Hematopoietic multipotent progenitor cell (in vitro differentiated cells): ENCODE results near the gene CEP131. TPM values are rescaled to one million over a fixed set of nuclear protein-coding genes. Genes with fewer than 3 reads are reported as not detected.
"Not testable (repeated sequence)": the region's sequence is repeated elsewhere in the genome, so short reads cannot be mapped to it uniquely, and the experiment has no call there.

ENCODE experiments used
- DNase-seq, 3 donors: peaks; one replicate each; pipeline ENCODE4 v3.0.0-alpha.2; 2011 to 2015; ENCODE audit warnings: low read depth in 2 of 3, low spot score in 2 of 3
- total RNA-seq: library from RNA; depleted of rRNA; stranded (reverse); fragments of >200 nt; gene quantifications from one replicate; pipeline ENCODE4 v1.2.3, GENCODE V29; 2012

The CEP131 gene
- total RNA-seq, 1 donor = 17.8 TPM

DNA sequence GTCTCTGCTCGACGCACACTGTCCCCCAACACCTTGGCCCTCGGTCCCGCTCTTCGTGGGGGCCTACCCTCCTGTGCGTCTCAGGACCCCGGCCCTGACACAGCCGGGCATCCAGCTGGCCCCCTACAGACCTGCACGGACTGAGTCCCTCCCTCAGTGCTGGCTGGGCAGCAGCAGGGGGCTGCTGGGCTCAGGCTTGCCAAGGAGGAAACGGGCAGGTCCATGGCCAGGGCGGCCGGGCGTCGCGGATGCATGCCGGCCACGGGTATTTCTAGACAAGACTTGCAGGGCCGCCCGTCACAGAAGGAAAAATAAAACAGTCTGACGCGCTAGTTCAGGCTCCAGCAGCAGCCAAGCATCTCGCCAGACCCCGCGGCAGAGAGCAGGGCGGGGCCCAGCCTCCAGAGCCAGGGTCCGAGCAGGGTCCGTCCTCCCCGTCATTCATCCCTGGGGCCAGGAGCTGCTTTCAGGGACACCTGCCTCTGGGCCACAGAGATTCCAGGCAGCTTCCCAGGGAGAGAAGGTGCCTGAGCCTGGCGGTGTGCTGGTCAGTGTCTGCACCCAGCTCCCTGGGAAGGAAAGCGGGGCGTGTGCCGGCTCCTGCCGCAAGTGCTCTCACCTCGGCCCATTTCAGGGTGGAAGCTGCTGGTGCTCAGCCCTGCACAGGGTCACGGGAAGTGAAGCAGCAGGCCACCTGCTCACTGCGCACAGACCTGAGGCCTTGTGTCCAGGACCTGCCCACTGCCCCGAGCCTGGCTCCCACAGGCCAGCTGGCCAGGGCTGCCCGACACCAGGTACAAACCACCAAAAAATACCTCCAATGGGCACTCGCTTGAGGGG lies 64.7 kb downstream of the CEP131 start:
- DNase-seq = no peak

DNA sequence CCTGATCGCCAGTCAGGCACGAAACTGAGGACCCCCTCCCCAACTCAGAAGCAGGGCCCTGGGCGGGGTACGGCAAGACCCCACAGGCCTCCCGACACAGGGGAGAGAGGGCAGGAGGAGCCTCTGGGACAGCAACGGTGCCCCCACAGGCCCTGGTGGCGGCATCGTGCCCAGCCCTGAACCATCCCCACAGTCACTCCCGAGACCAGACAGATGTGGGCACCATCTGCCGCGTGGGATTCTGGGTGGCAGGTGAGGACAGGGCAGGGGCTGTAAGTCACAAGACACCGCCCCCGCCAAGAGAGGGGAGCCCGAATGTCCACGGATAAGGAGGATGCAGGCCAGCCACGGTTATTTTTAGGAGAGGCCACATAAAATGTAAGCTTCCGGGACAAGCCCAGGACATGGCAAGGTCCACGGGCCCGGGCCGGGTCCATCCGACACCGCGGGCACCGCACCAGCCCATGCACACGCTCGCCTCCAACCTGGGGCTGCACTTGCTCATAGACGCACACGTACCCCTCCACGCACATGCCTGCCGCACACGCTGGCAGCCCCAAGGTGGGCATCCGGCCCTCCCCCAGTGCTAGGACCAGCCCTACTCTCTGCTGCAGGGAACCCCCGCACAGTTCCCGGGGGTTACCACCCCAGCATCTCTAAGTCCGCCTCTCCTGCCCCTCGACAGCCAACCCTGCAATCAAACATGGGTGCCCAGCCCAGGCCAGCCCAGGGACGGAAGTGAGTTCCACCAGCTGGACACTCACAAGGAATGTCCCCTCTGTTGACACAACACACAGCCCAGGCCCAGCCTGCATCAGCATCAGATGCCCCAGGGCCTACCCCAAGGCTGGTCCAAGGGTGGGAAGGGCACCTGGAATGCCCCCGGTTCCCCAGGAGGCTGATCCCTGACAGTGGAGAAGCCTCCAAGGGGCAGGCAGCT lies 65.6 kb downstream of the CEP131 start:
- DNase-seq = no peak

DNA sequence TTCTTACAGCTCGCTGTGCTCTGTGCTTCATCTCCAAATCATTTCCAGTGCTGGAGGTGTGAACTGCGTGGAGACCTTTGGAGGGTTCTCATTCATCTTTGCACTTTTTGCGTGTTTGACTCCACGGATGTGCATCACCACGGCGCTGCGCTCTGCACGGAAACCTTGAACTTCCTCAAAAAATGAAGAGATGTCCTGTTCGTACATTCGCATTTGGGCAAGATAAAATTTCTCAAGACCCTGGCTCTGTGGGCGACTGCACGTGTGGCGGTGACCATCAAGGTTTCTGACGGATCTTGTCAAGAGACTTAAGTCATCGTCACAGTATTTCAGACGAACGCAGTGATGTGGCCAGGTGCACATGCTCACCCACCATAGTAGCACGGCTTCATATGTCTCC lies 67.8 kb downstream of the CEP131 start:
- DNase-seq = no peak

DNA sequence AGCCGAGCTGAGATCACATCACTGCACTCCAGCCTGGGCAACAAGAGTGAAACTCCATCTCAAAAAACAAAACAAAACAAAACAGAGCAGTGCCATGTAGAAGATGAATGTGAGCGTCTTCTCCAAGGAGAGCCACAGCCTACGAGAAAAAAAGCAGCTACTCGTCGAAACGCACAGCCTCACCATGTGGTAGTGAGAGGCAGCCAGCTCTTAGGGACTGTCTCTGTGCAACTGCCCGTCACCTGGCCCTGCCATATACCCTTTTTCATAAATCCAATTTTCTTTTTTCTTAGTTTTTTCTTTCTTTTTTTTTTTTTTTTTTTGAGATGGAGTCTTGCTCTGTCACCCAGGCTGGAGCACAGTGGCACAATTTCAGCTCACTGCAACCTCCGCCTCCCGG lies 68.7 kb downstream of the CEP131 start:
- DNase-seq = not testable (repeated sequence)

DNA sequence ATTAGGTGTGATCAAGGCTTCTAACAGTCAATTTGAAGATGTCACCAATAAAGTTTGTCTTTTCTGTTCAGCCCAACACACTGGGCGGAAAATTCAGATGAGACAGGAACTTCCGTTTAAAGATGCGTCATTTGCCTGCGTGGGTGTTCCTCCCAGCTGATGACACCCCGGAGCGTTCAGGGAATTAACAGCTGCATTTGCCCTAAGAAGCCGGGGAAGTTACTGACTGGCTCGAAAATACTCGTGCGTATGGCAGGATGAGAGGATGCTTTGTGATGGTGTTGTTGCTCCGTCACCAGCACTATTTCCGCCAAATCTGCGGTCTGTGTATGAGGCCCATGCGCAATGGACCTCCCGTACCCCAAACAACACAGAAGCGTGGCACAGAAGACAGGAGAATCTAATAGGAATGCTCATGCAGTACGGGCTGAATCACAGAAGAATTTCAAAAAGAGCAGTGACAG lies 69.4 kb downstream of the CEP131 start:
- no peak for DNase-seq

DNA sequence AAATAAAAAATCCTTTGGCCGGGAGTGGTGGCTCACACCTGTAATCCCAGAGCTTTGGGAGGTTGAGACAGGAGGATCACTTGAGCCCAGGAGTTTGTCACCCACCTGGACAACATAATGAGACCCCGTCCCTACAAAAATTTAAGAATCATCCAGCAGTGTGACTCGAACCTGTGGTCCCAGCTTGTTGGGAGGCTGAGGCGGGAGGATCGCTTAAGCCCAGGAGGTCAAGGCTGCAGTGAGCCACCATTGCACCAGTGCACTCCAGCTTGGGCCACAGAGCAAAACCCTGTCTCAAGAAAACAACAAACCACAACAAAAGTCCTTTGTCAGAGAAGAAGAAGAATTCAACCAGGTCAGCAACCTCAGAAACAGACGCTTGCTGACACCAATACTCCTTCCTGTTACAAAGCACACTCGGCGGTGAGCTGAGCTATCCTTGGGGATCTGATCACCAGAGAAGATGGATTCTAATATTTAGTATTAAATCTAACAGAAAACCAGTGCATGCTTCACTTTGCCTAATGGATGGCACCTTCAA lies 70.4 kb downstream of the CEP131 start:
- DNase-seq = no peak

DNA sequence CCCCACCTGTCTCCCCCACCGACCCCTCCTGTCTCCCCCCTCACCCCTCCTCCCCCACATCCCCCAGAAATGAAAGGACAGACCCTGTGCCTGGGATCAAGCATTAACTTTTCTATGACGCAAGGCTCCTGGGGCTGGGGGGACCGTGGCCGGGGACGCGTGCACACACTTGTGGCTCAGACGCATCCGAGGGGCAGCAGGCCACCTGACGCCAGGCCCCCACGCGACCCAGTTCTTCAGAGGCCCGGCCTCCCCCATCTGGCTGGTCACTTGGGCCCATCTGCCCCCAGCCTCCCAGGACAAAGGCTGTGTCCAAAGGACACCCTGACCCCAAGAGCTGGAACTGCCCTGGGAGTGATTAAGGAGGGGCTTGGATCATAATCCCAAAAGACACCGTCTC lies 71.5 kb downstream of the CEP131 start:
- no peak for DNase-seq

DNA sequence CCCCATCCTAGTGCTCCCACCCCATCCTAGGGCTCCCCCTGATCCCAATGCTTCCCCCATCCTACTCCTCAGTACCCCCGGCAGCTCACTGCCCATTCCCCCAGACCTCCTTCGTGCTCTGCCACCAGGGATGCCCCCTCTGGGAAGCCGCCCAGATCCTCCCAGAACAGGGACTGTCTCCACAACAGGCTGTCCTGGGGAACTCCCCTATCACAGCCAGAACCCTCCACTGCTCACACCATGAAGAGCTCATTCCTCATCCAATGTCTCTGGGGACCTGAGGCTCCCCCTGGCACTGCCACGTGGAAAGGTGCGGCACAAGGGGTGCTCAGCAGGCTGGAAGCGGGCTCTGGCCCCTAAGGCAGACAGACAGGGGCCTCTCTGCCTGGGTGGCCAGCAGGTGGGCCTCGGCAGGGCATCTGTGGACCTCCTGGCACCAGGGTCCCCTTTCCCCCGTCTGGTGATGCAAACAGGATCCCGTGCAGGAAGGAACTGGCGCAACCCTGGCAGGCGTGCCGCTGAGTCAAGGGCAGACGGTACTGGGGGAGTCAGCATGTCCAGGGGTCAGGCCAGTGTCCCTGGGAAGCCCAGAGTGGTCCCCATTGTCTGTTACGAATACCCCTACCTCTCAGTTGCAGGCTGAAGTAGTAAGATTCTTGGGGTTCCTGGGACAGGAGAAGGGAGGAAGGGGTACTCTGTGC lies 72.2 kb downstream of the CEP131 start:
- DNase-seq = peak in 1 of 3 donors; percentile 19

DNA sequence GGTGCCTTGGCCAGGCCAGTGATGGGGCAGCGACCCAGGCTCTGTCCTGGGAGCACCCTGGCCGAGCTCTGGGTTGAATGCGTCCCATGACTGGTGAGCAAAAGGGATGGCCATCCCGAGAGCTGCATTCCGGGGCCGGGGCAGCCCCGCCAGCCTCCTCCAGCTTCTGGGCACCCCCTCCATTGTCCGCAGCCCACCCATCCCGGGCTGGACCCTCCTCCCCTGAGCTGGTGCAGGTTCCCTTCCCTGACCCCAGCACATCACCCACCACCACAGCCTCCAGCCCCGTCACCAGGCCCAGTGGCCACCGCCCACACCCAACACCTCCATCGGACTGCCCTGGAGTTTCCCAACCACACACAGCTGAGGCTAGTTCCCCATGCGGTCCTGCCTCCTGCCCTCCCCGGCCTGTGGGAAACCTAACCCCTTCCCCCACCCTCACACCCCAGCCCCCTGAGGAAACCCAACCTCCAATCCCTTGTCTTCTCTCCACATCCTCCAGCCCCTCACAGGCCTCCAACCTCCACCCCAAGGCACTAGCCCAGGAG lies 73.7 kb downstream of the CEP131 start:
- peak in 1 of 3 donors; percentile 33 for DNase-seq

DNA sequence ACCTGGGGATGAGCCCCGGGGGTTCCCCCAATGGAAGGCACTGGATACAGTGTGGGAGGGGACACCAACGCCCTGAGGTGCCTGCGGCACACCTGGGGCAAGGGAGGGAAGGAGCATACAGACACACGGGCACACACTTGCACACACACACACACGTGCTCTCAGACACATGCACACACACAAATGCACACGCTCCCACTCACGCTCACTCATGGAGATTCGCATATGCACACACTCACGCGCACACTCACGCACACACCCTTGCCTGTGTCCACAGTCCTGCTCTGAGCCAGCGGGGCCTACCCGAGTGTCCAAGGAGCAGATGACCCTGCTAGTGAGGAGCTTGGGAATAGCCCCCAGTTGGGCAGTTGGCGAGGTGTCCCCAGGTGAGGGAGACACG lies 74.2 kb downstream of the CEP131 start:
- no peak for DNase-seq

DNA sequence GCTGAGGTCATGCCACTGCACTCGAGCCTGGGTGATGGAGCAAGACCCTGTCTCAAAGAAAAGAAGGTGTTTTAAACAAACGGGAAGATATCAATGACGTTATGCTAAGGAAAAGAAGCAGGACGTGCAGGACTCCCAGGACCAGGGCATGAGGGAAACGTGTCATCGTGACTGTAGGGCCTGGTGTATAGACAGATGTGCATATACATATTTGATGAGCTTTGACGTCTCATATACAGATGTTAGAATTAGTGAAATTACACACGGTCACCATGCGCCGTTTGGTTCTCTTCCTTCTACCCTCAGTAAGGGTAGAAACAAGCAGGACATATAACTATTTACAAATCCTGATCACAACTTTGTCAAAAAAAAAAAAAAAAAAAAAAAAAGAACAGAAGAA lies 75.1 kb downstream of the CEP131 start:
- DNase-seq = no peak

DNA sequence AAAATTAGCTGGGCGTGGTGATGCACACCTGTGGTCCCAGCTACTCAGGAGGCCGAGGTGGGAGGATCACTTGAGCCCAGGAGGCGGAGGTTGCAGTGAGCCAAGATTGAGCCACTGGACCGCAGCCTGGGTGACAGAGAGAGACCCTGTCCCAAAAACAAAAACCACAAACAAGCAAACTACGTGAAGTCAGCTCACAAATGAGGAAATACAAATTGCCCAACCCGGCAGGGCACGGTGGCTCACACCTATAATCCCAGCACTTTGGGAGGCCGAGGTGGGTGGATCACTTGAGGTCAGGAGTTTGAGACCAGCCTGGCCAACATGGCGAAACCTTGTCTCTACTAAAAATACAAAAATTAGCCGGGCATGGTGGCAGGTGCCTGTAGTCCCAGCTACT lies 76.6 kb downstream of the CEP131 start:
- not testable (repeated sequence) for DNase-seq

DNA sequence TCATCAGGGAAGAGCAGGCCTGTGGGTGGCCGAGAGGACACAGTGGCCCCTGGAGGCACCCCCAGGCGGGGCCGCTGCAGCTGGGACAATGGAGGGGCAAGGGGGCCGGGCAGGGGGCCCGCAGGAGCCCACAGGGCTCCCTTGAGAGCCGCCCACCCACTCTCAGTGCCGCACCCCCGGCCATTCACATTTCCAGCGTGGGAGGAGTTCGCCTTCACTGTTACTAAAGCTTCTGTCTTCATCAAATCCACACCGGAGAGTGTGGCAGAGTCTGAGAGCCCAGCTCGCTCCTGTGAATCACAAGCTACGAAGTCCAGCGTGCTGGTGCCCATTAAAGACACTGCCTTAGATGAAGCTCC lies 78.4 kb downstream of the CEP131 start:
- no peak for DNase-seq

DNA sequence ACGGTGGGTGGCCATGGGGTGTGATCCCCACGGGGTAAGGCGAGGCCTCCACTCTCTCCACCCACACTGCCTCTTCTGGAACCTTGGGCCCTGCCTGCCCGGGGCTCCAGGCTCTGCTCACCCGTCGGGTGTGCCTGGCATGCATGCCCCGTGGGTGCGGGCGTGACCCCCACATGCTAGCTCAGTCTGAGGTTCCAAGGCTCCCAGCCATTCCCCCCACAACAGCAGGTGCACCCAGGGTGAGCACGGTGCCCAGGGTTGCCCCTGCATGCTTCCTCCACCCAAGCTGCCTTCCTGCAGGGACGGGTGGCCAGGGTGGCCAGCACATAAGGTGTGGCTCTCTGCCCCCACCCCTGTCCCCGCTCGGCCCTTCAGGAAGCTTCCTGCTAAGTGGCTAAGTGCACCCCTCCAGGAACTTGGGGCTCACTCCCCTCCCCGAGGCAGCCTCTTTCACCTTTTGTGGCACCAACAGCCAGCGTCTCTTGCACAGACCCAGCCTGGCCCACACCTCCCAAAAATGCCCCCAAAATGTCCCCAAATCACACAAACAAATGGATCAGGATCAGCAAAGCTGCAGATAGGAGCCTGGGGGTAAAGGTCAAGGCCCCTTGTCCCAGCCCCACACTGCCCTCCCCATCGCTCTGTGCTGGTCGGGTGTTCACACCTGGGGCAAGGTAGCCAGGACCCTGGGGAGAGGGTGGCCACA lies 78.9 kb downstream of the CEP131 start:
- no peak for DNase-seq

DNA sequence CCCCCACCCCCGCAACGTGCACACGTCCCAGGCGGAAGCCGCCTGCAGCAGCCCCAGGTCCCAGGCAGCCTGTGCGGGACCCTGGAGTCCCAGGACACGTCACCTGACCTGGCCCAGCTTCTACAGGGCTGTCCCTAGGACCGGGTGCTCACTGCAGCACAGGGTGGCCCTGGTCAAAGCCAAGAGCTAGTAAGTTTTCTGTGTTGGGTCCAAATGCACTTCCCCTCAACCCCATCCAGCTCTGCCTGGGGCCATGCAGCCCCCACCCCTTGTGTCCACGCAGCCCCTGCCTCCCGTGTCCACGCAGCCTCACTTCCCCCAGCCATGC lies 79.6 kb downstream of the CEP131 start:
- DNase-seq = no peak

DNA sequence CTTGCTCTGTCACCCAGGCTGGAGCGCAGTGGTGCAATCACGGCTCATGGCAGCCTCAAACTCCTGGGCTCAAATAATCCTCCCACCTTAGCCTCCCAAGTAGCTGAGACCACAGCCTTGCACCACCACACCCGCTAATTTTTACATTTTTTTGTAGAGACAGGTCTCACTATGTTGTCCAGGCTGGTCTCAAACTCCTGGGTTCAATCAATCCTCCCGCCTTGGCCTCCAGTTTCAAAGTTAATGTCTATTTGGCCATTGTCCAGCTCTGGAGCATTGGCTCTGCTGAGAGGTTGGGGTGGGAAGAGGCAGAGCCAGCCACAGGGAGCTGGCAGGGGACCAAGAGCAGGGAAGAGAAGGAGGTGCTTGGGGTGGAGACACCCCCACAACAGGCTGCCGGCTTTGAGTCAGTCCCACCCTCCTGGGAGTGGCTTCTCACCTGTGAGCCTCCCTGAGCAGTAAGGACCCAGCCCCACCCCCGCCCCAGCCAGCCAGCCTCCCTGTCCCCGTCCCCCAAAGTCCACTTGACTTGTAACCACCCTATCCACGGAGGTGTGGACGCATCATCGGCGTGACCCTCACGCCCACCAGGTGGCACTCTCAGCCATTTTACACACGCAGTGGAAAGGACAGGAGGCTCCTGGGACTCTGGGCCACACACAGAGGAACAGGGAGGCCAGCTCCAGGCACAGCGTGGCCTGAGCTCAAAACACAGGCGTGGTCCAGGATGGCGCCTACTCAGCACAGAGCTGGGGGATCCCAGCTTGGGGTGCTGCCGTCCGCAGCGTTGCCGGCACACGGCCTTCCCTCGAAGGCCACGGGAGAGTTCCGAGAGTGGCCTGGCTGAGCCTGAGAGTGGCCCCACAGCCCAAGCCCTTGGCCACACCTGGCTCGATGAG lies 80.2 kb downstream of the CEP131 start:
- peak in 2 of 3 donors; percentile 78 to 85 for DNase-seq

DNA sequence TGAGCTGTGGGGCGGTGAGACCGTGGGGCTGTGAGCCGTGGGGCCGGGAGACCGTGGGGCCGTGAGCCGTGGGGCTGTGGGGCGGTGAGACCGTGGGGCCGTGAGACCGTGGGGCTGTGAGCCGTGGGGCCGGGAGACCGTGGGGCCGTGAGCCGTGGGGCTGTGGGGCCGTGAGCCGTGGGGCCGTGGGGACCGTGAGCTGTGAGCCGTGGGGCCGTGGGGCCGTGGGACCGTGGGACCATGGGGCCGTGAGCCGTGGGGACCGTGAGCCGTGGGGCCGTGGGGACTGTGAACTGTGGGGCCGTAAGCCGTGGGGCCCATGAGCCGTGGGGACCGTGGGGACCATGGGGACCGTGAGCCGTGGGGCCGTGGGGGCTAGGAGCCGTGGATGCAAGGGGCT lies 82.1 kb downstream of the CEP131 start:
- no peak for DNase-seq

DNA sequence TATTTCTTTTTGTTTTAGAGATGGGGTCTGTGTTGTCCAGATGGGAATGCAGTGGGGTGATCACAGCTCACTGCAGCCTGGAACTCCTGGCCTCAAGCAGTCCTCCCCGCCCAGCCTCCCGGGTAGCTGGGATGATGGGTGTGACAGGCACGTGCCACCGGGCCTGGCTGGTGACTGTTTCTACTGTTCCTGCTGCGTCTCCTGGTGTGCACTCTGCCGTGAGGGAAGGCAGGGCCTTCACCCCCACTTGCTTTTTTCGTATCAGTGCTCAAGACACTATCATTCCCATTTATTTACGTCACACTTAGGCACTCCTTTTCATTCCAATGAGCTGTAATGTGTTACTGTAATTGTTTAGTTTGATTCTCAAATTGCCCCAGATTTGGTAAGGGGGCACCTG lies 82.7 kb downstream of the CEP131 start:
- DNase-seq = no peak
